ENCODE data around the gene TTC39B.

DNA sequence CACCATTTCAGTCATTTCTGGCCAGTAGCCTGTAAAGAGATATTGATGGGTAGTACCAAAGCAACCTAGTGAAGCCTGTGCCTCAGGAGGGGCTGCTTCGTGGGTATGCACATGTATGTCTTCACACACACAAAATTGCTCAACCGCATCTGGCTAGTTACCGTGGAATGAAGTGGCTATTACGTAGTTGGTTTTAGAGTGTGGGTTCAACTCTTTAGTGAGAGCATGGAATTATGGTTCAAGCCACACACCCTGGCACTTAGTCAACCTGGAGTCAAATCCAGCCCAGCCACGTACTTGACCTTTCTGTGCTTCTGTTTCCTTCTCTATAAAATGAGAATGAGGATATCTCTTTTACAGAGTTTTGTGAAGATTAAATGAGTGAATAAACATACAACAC lies 174.9 kb downstream of the TTC39B start:
- TF ChIP-seq CTCF (IDR thresholded peaks at IDR 0.05) = no peak
- no peak for TF ChIP-seq POLR2A (IDR thresholded peaks at IDR 0.05)
- no peak for TF ChIP-seq EP300 (IDR thresholded peaks at IDR 0.05; ENCODE audit: low read depth)

All from transverse colon (tissue), 3 donors.